Lower lobe of right lung (tissue), 2 donors: ENCODE data around the gene ZNF778. TPM values are rescaled to one million over a fixed set of nuclear protein-coding genes. Genes with fewer than 3 reads are reported as not detected.
"Not testable (repeated sequence)": the region's sequence is repeated elsewhere in the genome, so short reads cannot be mapped to it uniquely, and the experiment has no call there.

Source experiments
- ATAC-seq, 2 donors: fragments of 200-7000 bp; cut with Tn5 transposase; one replicate each; pipeline ENCODE4 v1.9.1; 2020 to 2022; ENCODE audit warnings: mild to moderate bottlenecking in 2 of 2, moderate library complexity in 2 of 2
- DNase-seq: peaks from one replicate; pipeline ENCODE4 v3.0.0-alpha.2; 2020
- H3K27ac ChIP-seq: fragments of 200-600 bp; one replicate; pipeline ENCODE4 v1.8.0; 2022
- H3K27me3 ChIP-seq: fragments of 200-600 bp; one replicate; pipeline ENCODE4 v1.8.0; 2022; ENCODE audit warnings: low read depth
- H3K36me3 ChIP-seq: fragments of 200-600 bp; one replicate; pipeline ENCODE4 v1.8.0; 2022; ENCODE audit warnings: mild to moderate bottlenecking
- H3K4me1 ChIP-seq: fragments of 200-600 bp; one replicate; pipeline ENCODE4 v1.8.0; 2022
- H3K4me3 ChIP-seq: fragments of 200-600 bp; one replicate; pipeline ENCODE4 v1.8.0; 2022; ENCODE audit warnings: mild to moderate bottlenecking
- H3K9me3 ChIP-seq: fragments of 200-600 bp; one replicate; pipeline ENCODE4 v1.8.0; 2022
- CTCF ChIP-seq: fragments of 200-600 bp; IDR thresholded peaks from one replicate; pipeline ENCODE4 v1.8.0; 2022; ENCODE audit warnings: antibody characterized with exemption, mild to moderate bottlenecking
- intact Hi-C: fragments of 100-400 bp; cut with DNase I; formaldehyde crosslinking; loops from one replicate; pipeline ENCODE4 v1.11.0; 2022
- total RNA-seq: library from RNA; stranded (reverse); fragmentation: NEBNext Ultra II Directional; extraction: Animal tissue kit (Norgen Biotek cat#: 25700); gene quantifications from one replicate; pipeline ENCODE4 v1.2.1, GENCODE V29; 2021
- donor health status: DM: no; HTN: yes; CAD: no; lungs with severe emphysema.

Gene ZNF778
- total RNA-seq, 1 donor from 2014 or later, result 9.7 TPM

- no peak for DNase-seq
- Histone ChIP-seq H3K36me3 (peaks cover 19% of the 10 kb centered on the region), H3K27ac (peak overlapping the region; percentile 56), H3K4me1 (peaks cover 15% of the 10 kb centered on the region), H3K4me3 (peak overlapping the region; percentile 21), H3K27me3 (no peaks in the 10 kb centered on the region), H3K9me3 (no peaks in the 10 kb centered on the region)
- intact Hi-C loops, result no loop called here
- no peak for TF ChIP-seq CTCF
- ATAC-seq, result peak; percentile 29 to 34
Observed at GRCh38 chr16:89261691-89262563, 44.4 kb downstream of the ZNF778 start.

GRCh38 chr16:89264800-89265550 is 47.5 kb downstream of the ZNF778 start:
- no peaks in the 10 kb centered on the region for H3K27me3 ChIP-seq
- ATAC-seq (no peak), DNase-seq (no peak)
- H3K36me3 ChIP-seq, result peaks cover 41% of the 10 kb centered on the region
- no peak overlapping the region for H3K27ac ChIP-seq
- no peak overlapping the region for H3K4me3 ChIP-seq
- no peaks in the 10 kb centered on the region for H3K9me3 ChIP-seq
- intact Hi-C loops, result no loop called here
- no peak for TF ChIP-seq CTCF
- peaks cover 5% of the 10 kb centered on the region for H3K4me1 ChIP-seq

GRCh38 chr16:89265647-89266046 is 48.1 kb downstream of the ZNF778 start:
- peak in 1 of 2 donors; percentile 3 for ATAC-seq
- Histone ChIP-seq H3K27me3 (no peaks in the 10 kb centered on the region), H3K36me3 (peaks cover 48% of the 10 kb centered on the region), H3K4me3 (no peak overlapping the region), H3K27ac (no peak overlapping the region), H3K4me1 (peaks cover 5% of the 10 kb centered on the region), H3K9me3 (no peaks in the 10 kb centered on the region)
- no peak for DNase-seq
- intact Hi-C loops, result no loop called here
- no peak for TF ChIP-seq CTCF

GRCh38 chr16:89266521-89267134 is 49.1 kb downstream of the ZNF778 start:
- DNase-seq (no peak), ATAC-seq (no peak)
- no peak overlapping the region for H3K4me3 ChIP-seq
- H3K4me1 ChIP-seq, result no peaks in the 10 kb centered on the region
- TF ChIP-seq CTCF, result no peak
- peaks cover 58% of the 10 kb centered on the region for H3K36me3 ChIP-seq
- intact Hi-C loops, result no loop called here
- H3K27ac ChIP-seq, result no peak overlapping the region
- H3K27me3 ChIP-seq, result no peaks in the 10 kb centered on the region
- no peaks in the 10 kb centered on the region for H3K9me3 ChIP-seq

GRCh38 chr16:89267746-89268145 is 50.2 kb downstream of the ZNF778 start:
- ATAC-seq, H3K4me3 ChIP-seq, DNase-seq, H3K27ac ChIP-seq, H3K27me3 ChIP-seq, intact Hi-C loops, H3K4me1 ChIP-seq, H3K9me3 ChIP-seq: not testable (repeated sequence)
- H3K36me3 ChIP-seq, result peaks cover 69% of the 10 kb centered on the region
